Activated CD8-positive, alpha-beta T cell treated with anti-CD3 and anti-CD28 coated beads for 36 hours (primary cell): ENCODE results near the gene RFLNA. TPM values are rescaled to one million over a fixed set of nuclear protein-coding genes. Genes with fewer than 3 reads are reported as not detected.

ENCODE experiments used
- ATAC-seq: fragments of 200-7000 bp; cut with Tn5 transposase; one replicate; pipeline ENCODE4 v1.10.0; 2021; ENCODE audit warnings: mild to moderate bottlenecking, moderate library complexity
- CTCF ChIA-PET: fragments of 350-600 bp; sonication (Branson Sonifier 250); formaldehyde crosslinking; loops from one replicate; lab custom pipeline; 2021; ENCODE audit warnings: antibody characterized with exemption; lab: Charles Lee
- POLR2A ChIA-PET: fragments of 350-600 bp; sonication (Branson Sonifier 250); formaldehyde crosslinking; loops from one replicate; lab custom pipeline; 2021; ENCODE audit warnings: antibody characterized with exemption; lab: Charles Lee
- DNase-seq: peaks from one replicate; pipeline ENCODE4 v3.0.0-alpha.2; 2020
- H3K27ac Mint-ChIP-seq: one replicate; pipeline ENCODE4 v1.8.0; 2021; ENCODE audit warnings: mild to moderate bottlenecking, mixed read lengths
- H3K27me3 Mint-ChIP-seq: one replicate; pipeline ENCODE4 v1.8.0; 2021; ENCODE audit warnings: mixed read lengths
- H3K36me3 Mint-ChIP-seq: one replicate; pipeline ENCODE4 v1.8.0; 2021; ENCODE audit warnings: low read depth, mixed read lengths
- H3K4me1 Mint-ChIP-seq: one replicate; pipeline ENCODE4 v1.8.0; 2021; ENCODE audit warnings: low read depth, mixed read lengths
- H3K4me3 Mint-ChIP-seq: one replicate; pipeline ENCODE4 v1.8.0; 2021; ENCODE audit warnings: mild to moderate bottlenecking, moderate library complexity, mixed read lengths
- H3K9me3 Mint-ChIP-seq: one replicate; pipeline ENCODE4 v1.8.0; 2021; ENCODE audit warnings: mixed read lengths
- CTCF ChIP-seq: fragments of 200-600 bp; IDR thresholded peaks from one replicate; pipeline ENCODE4 v1.8.0; 2022; ENCODE audit warnings: antibody characterized with exemption, mild to moderate bottlenecking
- intact Hi-C: fragments of 100-400 bp; cut with micrococcal nuclease; formaldehyde crosslinking; loops from one replicate; pipeline ENCODE4 v1.10.0; 2022
- total RNA-seq, 2 experiments: library from RNA; stranded (reverse); gene quantifications; one replicate each; pipeline ENCODE4 v1.2.3, GENCODE V29; 2021

RFLNA gene
- total RNA-seq, 2 experiments from 2014 or later: not detected

- Mint-ChIP-seq H3K27ac (no peak overlapping the region), H3K27me3 (peaks cover 12% of the 10 kb centered on the region), H3K4me1 (no peaks in the 10 kb centered on the region), H3K4me3 (no peak overlapping the region), H3K36me3 (no peaks in the 10 kb centered on the region), H3K9me3 (no peaks in the 10 kb centered on the region)
- DNase-seq (no peak), ATAC-seq (no peak)
- ChIA-PET POLR2A (no interaction called here), CTCF (no interaction called here)
- intact Hi-C loops: no loop called here
- TF ChIP-seq CTCF: no peak
Observed at GRCh38 chr12:124301084-124301654, 6.3 kb downstream of the RFLNA start.

- POLR2A ChIA-PET: no interaction called here
- Mint-ChIP-seq H3K36me3 (no peaks in the 10 kb centered on the region), H3K27me3 (peaks cover 4% of the 10 kb centered on the region), H3K27ac (no peak overlapping the region), H3K9me3 (no peaks in the 10 kb centered on the region), H3K4me3 (no peak overlapping the region), H3K4me1 (no peaks in the 10 kb centered on the region)
- intact Hi-C loops: no loop called here
- no peak for TF ChIP-seq CTCF
- DNase-seq (no peak), ATAC-seq (no peak)
- CTCF ChIA-PET: no interaction called here
Observed at GRCh38 chr12:124302241-124302806, 7.4 kb downstream of the RFLNA start.

- ChIA-PET CTCF (no interaction called here), POLR2A (no interaction called here)
- H3K4me1 Mint-ChIP-seq: no peaks in the 10 kb centered on the region
- H3K27ac Mint-ChIP-seq: no peak overlapping the region
- no peak for ATAC-seq
- H3K36me3 Mint-ChIP-seq: no peaks in the 10 kb centered on the region
- DNase-seq: no peak
- H3K9me3 Mint-ChIP-seq: no peaks in the 10 kb centered on the region
- TF ChIP-seq CTCF: no peak
- H3K27me3 Mint-ChIP-seq: peaks cover 3% of the 10 kb centered on the region
- intact Hi-C loops: no loop called here
- H3K4me3 Mint-ChIP-seq: no peak overlapping the region
Observed at GRCh38 chr12:124302807-124303578, 8.1 kb downstream of the RFLNA start.

GRCh38 chr12:124303579-124304313 is 8.9 kb downstream of the RFLNA start:
- H3K27me3 Mint-ChIP-seq: peaks cover 3% of the 10 kb centered on the region
- H3K4me1 Mint-ChIP-seq: no peaks in the 10 kb centered on the region
- no peak for ATAC-seq
- H3K9me3 Mint-ChIP-seq: no peaks in the 10 kb centered on the region
- ChIA-PET CTCF (no interaction called here), POLR2A (no interaction called here)
- TF ChIP-seq CTCF: no peak
- intact Hi-C loops: no loop called here
- no peak overlapping the region for H3K27ac Mint-ChIP-seq
- H3K4me3 Mint-ChIP-seq: no peak overlapping the region
- H3K36me3 Mint-ChIP-seq: no peaks in the 10 kb centered on the region
- DNase-seq: no peak
